OCI-LY7 (cell line): Measurements from ENCODE around the gene NQO2.

ENCODE experiments used
- EZH2phosphoT487 ChIP-seq: fragments of 200-600 bp; sonication (generic); IDR thresholded peaks from 2 replicates; pipeline ENCODE4 v1.6.1; 2018; ENCODE audit warnings: low read depth, borderline replicate concordance, mild to moderate bottlenecking, mixed run types, antibody characterized with exemption, low read length, moderate library complexity, mixed read lengths
- TF ChIP-seq, protein P1 (sequence below): fragments of 200-600 bp; sonication (generic); conservative IDR thresholded peaks from 2 replicates; pipeline ENCODE4 v1.5.1; 2014; ENCODE audit warnings: mild to moderate bottlenecking, antibody characterized with exemption, low read length, moderate library complexity, mixed read lengths

DNA sequence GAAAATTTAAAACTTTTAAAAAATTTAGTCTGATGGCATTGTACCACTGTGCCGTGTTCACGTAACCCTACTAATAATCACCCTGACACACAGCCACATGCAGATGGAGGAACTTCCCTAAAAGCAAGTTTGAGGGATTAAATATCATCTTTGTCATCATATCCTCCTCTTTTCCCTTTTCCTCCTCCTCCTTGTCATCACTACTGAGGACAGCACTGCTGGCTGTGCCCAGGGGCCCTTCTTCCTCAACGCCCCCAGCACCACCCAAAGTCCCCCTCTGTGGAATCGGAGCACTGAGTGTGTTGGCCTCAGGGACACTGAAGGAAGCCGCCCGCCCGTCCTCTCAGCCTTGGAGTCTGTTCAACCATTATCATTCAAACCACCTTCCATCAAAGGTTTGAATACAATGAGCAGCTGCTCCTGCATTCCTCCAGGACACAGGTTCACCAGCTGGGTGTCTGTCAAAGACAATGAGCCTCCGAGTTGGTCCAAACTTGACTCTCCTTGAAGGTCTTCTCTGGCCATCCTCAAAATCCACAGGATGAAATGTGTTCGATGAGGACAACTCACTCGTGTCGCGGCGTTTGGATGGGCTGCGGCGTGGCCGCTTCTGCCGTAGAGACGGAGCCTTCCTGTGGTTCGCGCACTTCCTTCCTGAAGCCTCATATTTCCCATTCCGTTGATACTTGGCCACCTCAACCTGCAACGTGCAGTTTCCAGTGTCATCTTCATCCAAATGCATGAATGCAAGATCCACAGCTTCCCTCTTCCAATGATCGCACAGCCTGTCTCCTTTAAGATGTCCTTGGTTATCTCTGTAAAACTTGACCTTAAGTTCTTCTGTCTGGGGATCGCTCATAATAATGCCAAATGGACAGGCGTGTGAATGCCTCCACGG lies 23.3 kb downstream of the NQO2 start:
- TF ChIP-seq, protein P1, sequence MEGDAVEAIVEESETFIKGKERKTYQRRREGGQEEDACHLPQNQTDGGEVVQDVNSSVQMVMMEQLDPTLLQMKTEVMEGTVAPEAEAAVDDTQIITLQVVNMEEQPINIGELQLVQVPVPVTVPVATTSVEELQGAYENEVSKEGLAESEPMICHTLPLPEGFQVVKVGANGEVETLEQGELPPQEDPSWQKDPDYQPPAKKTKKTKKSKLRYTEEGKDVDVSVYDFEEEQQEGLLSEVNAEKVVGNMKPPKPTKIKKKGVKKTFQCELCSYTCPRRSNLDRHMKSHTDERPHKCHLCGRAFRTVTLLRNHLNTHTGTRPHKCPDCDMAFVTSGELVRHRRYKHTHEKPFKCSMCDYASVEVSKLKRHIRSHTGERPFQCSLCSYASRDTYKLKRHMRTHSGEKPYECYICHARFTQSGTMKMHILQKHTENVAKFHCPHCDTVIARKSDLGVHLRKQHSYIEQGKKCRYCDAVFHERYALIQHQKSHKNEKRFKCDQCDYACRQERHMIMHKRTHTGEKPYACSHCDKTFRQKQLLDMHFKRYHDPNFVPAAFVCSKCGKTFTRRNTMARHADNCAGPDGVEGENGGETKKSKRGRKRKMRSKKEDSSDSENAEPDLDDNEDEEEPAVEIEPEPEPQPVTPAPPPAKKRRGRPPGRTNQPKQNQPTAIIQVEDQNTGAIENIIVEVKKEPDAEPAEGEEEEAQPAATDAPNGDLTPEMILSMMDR = no peak
- no peak for TF ChIP-seq EZH2phosphoT487
